Lower leg skin (tissue), 3 donors: ENCODE results near the gene C22orf31.

ENCODE experiments used
- POLR2A ChIP-seq, 2 donors: fragments of 450-650 bp; IDR thresholded peaks; one replicate each; pipeline ENCODE4 v1.6.1; 2016 to 2017; ENCODE audit warnings: antibody characterized with exemption in 2 of 2, mild to moderate bottlenecking in 1 of 2, moderate library complexity in 1 of 2
- TF ChIP-seq, protein P1 (sequence below), 3 donors: fragments of 450-650 bp; IDR thresholded peaks; one replicate each; pipeline ENCODE4 v1.5.1; 2016; ENCODE audit warnings: antibody characterized with exemption in 3 of 3, mild to moderate bottlenecking in 3 of 3, moderate library complexity in 2 of 3

DNA sequence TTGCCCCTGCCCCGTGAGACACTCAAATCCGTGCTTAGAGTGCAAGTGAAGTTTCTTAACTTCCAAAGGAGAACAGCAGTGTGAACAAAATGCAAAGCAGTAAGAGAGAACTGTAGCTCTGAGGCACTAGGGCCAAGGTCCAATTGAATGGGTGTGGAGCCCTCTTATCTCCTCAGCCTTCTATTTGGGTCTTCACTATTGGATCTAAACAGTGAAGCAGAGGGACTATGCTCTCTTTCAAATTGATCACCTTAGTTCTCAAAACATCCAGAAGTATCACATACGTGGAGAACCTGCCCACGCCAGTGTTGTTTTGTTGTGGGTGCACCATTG, 49.6 kb downstream of the C22orf31 start:
- TF ChIP-seq, protein P1, sequence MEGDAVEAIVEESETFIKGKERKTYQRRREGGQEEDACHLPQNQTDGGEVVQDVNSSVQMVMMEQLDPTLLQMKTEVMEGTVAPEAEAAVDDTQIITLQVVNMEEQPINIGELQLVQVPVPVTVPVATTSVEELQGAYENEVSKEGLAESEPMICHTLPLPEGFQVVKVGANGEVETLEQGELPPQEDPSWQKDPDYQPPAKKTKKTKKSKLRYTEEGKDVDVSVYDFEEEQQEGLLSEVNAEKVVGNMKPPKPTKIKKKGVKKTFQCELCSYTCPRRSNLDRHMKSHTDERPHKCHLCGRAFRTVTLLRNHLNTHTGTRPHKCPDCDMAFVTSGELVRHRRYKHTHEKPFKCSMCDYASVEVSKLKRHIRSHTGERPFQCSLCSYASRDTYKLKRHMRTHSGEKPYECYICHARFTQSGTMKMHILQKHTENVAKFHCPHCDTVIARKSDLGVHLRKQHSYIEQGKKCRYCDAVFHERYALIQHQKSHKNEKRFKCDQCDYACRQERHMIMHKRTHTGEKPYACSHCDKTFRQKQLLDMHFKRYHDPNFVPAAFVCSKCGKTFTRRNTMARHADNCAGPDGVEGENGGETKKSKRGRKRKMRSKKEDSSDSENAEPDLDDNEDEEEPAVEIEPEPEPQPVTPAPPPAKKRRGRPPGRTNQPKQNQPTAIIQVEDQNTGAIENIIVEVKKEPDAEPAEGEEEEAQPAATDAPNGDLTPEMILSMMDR (IDR thresholded peaks at IDR 0.05) = no peak
- TF ChIP-seq POLR2A (IDR thresholded peaks at IDR 0.05) = no peak
